ENCODE data around the gene ARMC6. TPM values are rescaled to one million over a fixed set of nuclear protein-coding genes. Genes with fewer than 3 reads are reported as not detected.
"Not testable (repeated sequence)": the region's sequence is repeated elsewhere in the genome, so short reads cannot be mapped to it uniquely, and the experiment has no call there.

The ARMC6 gene
- total RNA-seq, 4 donors from 2014 or later: 14.4 to 34.9 (median 26.0) TPM

GRCh38 chr19:19103167-19103566 is 69.8 kb downstream of the ARMC6 start:
- 74% methylated on average over 11 of the region's 11 CpGs for WGBS
- Histone ChIP-seq H3K4me1 (peaks cover 12% of the 10 kb centered on the region), H3K9me3 (no peaks in the 10 kb centered on the region), H3K27me3 (no peaks in the 10 kb centered on the region), H3K36me3 (peaks cover 9% of the 10 kb centered on the region), H3K27ac (no peak overlapping the region), H3K4me3 (no peak overlapping the region)
- TF ChIP-seq CTCF (IDR thresholded peaks at IDR 0.05): no peak
- no peak for TF ChIP-seq POLR2AphosphoS5 (IDR thresholded peaks at IDR 0.05)
- TF ChIP-seq POLR2A (IDR thresholded peaks at IDR 0.05): no peak
- no peak for TF ChIP-seq EP300 (IDR thresholded peaks at IDR 0.05)
- no peak for DNase-seq (ENCODE audit: low spot score in 2 of 2)

DNA sequence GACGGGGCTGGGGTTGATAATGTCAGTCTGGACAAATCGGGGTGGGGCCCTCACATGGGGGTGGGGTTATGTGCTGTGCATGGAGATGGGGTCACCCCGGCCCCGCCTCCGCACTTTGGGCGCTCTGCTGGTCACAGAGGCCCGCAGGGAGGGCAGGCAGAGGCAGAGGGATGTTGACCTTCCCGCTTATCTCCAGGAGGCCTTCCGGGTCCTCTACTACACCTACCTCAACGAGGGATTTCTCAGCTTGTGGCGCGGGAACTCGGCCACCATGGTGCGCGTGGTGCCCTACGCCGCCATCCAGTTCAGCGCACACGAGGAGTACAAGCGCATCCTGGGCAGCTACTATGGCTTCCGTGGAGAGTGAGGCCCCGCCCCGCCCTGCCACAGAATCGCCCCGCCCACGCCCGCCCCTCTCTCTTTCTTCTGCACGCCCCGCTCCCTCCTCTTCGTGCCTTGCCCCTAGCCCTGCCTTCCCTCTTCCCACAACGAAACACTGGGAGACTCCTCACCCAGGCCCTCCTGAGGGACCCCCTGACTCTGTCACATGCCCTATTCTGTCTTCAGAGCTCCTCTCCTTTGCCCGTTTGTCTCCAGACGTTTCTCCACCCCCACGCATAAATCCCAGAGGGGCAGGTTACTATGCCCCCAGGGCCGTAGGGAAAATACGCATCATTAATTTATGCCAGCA is 72.1 kb downstream of the ARMC6 start:
- Histone ChIP-seq H3K27me3 (no peaks in the 10 kb centered on the region), H3K36me3 (peaks cover 9% of the 10 kb centered on the region), H3K9me3 (no peaks in the 10 kb centered on the region), H3K4me1 (peaks cover 17% of the 10 kb centered on the region), H3K27ac (no peak overlapping the region), H3K4me3 (peak overlapping the region; percentile 34)
- no peak for DNase-seq (ENCODE audit: low spot score in 2 of 2)
- WGBS: 23% methylated on average over 16 of the region's 36 CpGs
- TF ChIP-seq POLR2A (IDR thresholded peaks at IDR 0.05) (no peak), CTCF (IDR thresholded peaks at IDR 0.05) (no peak), POLR2AphosphoS5 (IDR thresholded peaks at IDR 0.05) (no peak), EP300 (IDR thresholded peaks at IDR 0.05) (no peak)

- Histone ChIP-seq H3K36me3 (peaks cover 6% of the 10 kb centered on the region), H3K9me3 (no peaks in the 10 kb centered on the region), H3K4me1 (peaks cover 18% of the 10 kb centered on the region), H3K27me3 (no peaks in the 10 kb centered on the region), H3K4me3 (peak overlapping the region; percentile 34), H3K27ac (no peak overlapping the region)
- WGBS: 56% methylated on average over 24 of the region's 25 CpGs
- TF ChIP-seq CTCF (IDR thresholded peaks at IDR 0.05): no peak
- TF ChIP-seq EP300 (IDR thresholded peaks at IDR 0.05): no peak
- TF ChIP-seq POLR2AphosphoS5 (IDR thresholded peaks at IDR 0.05): no peak
- no peak for TF ChIP-seq POLR2A (IDR thresholded peaks at IDR 0.05)
- no peak for DNase-seq (ENCODE audit: low spot score in 2 of 2)
Measured at GRCh38 chr19:19106056-19106551, 72.7 kb downstream of the ARMC6 start.

GRCh38 chr19:19106938-19107337 is 73.5 kb downstream of the ARMC6 start:
- not testable (repeated sequence) for H3K9me3 ChIP-seq; H3K27ac ChIP-seq; DNase-seq (ENCODE audit: low spot score in 2 of 2); H3K27me3 ChIP-seq; H3K36me3 ChIP-seq; H3K4me3 ChIP-seq
- WGBS: 93% methylated on average over 7 of the region's 7 CpGs
- peaks cover 18% of the 10 kb centered on the region for H3K4me1 ChIP-seq

DNA sequence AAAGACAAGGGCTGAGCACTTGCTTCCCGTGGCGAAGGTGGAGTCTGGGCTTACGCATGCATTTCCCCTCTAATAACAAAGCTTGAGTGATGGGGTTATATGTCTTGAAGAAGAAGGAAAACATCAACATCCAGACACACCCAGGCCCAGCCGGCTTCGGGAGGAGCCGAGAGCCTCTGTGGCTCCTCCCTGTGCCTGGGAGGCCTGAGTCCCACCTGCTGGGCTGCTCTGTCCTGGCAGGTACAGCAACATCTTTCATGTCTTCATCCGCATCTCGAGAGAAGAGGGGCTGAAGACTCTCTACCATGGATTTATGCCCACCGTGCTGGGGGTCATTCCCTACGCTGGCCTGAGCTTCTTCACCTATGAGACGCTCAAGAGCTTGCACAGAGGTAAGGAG is 74.3 kb downstream of the ARMC6 start:
- H3K36me3 ChIP-seq: no peaks in the 10 kb centered on the region
- peaks cover 18% of the 10 kb centered on the region for H3K4me1 ChIP-seq
- H3K27me3 ChIP-seq: no peaks in the 10 kb centered on the region
- WGBS: 79% methylated on average over 11 of the region's 11 CpGs
- H3K27ac ChIP-seq: no peak overlapping the region
- H3K9me3 ChIP-seq: no peaks in the 10 kb centered on the region
- no peak overlapping the region for H3K4me3 ChIP-seq
- DNase-seq (ENCODE audit: low spot score in 2 of 2): no peak
- TF ChIP-seq POLR2AphosphoS5 (IDR thresholded peaks at IDR 0.05) (no peak), POLR2A (IDR thresholded peaks at IDR 0.05) (no peak), CTCF (IDR thresholded peaks at IDR 0.05) (no peak), EP300 (IDR thresholded peaks at IDR 0.05) (no peak)

Other genes starting within 250 kb of the ARMC6 start
- gene COMP, start 242.3 kb upstream of the ARMC6 start, total RNA-seq: 1 to 10 TPM; 5.1 to 9.1 (median 6.9) TPM
- gene UPF1, start 201.6 kb upstream of the ARMC6 start, total RNA-seq: 100 to 1,000 TPM in 2 of 4 donors, 10 to 100 TPM in 2; 74.7 to 160 (median 99.2) TPM
- gene CERS1, start 137.4 kb upstream of the ARMC6 start, total RNA-seq: under 1 TPM in 1 of 4 donors, not detected in 3; 0.68 TPM
- gene COPE, start 114.2 kb upstream of the ARMC6 start, total RNA-seq: 100 to 1,000 TPM; 112 to 223 (median 208) TPM
- 10 to 100 TPM; 43.4 to 75.6 (median 58.4) TPM for gene DDX49, start 113.9 kb upstream of the ARMC6 start, total RNA-seq
- 10 to 100 TPM; 22.9 to 32.9 (median 27.7) TPM for gene HOMER3, start 92.4 kb upstream of the ARMC6 start, total RNA-seq
- 10 to 100 TPM; 32.1 to 58.7 (median 38.7) TPM for gene SUGP2, start 86 bp upstream of the ARMC6 start, total RNA-seq
- gene SLC25A42, start 30.4 kb downstream of the ARMC6 start, total RNA-seq: 10 to 100 TPM in 3 of 4 donors, 1 to 10 TPM in 1; 4.9 to 14.6 (median 10.6) TPM
- gene TMEM161A, start 104.9 kb downstream of the ARMC6 start, total RNA-seq: 10 to 100 TPM; 23.4 to 31.8 (median 27.9) TPM
- gene MEF2B, start 136.7 kb downstream of the ARMC6 start, total RNA-seq: 1 to 10 TPM in 1 of 4 donors, under 1 TPM in 2, not detected in 1; 0.68 to 1.8 (median 0.73) TPM
- 10 to 100 TPM in 3 of 4 donors, 1 to 10 TPM in 1; 6.9 to 33.9 (median 17.9) TPM for gene BORCS8, start 158.5 kb downstream of the ARMC6 start, total RNA-seq
- gene RFXANK, start 158.7 kb downstream of the ARMC6 start, total RNA-seq: 10 to 100 TPM; 37.9 to 47.6 (median 45.7) TPM
- 10 to 100 TPM; 16.6 to 30.9 (median 24.9) TPM for gene NR2C2AP, start 169.8 kb downstream of the ARMC6 start, total RNA-seq
- not detected for gene NCAN, start 178.4 kb downstream of the ARMC6 start, total RNA-seq
- gene TM6SF2, start 239.7 kb downstream of the ARMC6 start, total RNA-seq: under 1 TPM in 1 of 4 donors, not detected in 3; 0.42 TPM

Measured in suprapubic skin (tissue), 4 donors.